ENCODE measurements around the gene TRPM3.

DNA sequence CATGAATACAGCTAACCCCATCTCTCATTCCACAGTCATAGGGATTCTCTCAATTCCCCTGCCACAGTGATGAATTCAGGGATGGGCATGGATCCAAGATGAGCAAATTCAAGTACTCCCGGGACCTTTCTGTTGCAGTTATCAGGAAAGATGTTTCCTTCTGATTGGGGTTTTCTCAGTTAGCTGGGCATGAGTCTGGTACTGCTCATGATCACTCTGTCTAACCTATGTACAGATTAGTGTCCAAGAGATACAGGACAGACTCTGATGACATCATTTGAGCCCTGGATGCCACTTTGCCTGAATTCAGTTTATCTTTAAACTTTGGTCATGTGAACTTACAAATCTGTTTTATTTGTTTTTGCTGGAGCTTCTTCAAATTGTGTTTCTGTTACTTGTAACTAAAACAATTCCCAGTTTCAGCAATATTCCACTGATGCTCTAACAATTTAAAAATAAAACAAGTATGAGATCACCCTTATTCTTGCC, 449.2 kb downstream of the TRPM3 start:
- TF ChIP-seq POLR2AphosphoS5 (IDR thresholded peaks at IDR 0.05; ENCODE audit: low read depth): no peak
- TF ChIP-seq, protein P1, sequence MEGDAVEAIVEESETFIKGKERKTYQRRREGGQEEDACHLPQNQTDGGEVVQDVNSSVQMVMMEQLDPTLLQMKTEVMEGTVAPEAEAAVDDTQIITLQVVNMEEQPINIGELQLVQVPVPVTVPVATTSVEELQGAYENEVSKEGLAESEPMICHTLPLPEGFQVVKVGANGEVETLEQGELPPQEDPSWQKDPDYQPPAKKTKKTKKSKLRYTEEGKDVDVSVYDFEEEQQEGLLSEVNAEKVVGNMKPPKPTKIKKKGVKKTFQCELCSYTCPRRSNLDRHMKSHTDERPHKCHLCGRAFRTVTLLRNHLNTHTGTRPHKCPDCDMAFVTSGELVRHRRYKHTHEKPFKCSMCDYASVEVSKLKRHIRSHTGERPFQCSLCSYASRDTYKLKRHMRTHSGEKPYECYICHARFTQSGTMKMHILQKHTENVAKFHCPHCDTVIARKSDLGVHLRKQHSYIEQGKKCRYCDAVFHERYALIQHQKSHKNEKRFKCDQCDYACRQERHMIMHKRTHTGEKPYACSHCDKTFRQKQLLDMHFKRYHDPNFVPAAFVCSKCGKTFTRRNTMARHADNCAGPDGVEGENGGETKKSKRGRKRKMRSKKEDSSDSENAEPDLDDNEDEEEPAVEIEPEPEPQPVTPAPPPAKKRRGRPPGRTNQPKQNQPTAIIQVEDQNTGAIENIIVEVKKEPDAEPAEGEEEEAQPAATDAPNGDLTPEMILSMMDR (IDR thresholded peaks at IDR 0.05; ENCODE audit: insufficient read depth, low read length): no peak
- TF ChIP-seq, protein P2, sequence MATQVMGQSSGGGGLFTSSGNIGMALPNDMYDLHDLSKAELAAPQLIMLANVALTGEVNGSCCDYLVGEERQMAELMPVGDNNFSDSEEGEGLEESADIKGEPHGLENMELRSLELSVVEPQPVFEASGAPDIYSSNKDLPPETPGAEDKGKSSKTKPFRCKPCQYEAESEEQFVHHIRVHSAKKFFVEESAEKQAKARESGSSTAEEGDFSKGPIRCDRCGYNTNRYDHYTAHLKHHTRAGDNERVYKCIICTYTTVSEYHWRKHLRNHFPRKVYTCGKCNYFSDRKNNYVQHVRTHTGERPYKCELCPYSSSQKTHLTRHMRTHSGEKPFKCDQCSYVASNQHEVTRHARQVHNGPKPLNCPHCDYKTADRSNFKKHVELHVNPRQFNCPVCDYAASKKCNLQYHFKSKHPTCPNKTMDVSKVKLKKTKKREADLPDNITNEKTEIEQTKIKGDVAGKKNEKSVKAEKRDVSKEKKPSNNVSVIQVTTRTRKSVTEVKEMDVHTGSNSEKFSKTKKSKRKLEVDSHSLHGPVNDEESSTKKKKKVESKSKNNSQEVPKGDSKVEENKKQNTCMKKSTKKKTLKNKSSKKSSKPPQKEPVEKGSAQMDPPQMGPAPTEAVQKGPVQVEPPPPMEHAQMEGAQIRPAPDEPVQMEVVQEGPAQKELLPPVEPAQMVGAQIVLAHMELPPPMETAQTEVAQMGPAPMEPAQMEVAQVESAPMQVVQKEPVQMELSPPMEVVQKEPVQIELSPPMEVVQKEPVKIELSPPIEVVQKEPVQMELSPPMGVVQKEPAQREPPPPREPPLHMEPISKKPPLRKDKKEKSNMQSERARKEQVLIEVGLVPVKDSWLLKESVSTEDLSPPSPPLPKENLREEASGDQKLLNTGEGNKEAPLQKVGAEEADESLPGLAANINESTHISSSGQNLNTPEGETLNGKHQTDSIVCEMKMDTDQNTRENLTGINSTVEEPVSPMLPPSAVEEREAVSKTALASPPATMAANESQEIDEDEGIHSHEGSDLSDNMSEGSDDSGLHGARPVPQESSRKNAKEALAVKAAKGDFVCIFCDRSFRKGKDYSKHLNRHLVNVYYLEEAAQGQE (IDR thresholded peaks at IDR 0.05; ENCODE audit: insufficient replicate concordance, low read depth): no peak
- no peak for TF ChIP-seq GABPA (IDR thresholded peaks at IDR 0.05; ENCODE audit: low read depth)
